Endothelial cell of umbilical vein (primary cell): ENCODE results near the gene TFAP2B. TPM values are rescaled to one million over a fixed set of nuclear protein-coding genes. Genes with fewer than 3 reads are reported as not detected.

Experiments
- BruUV-seq: library from RNA; stranded (reverse); fragments of 400-500 nt; replicated peaks from 2 replicates; lab custom pipeline; 2021; lab: Mats Ljungman, UMichigan
- CTCF ChIA-PET: fragments of 300-600, 350-600 bp; sonication (Branson Sonifier 250); formaldehyde crosslinking; loops from one replicate; lab custom pipeline; 2021; ENCODE audit warnings: antibody characterized with exemption, inconsistent platforms; lab: Charles Lee
- POLR2A ChIA-PET: fragments of 300-600, 350-600 bp; sonication (Branson Sonifier 250); formaldehyde crosslinking; loops from one replicate; lab custom pipeline; 2021; ENCODE audit warnings: antibody characterized with exemption, inconsistent platforms; lab: Charles Lee
- DNase-seq: peaks from one replicate; pipeline ENCODE4 v3.0.0-alpha.2; 2011; ENCODE audit warnings: low read depth, low spot score
- FAIRE-seq: peaks from 2 replicates; lab custom pipeline; 2011; peaks lifted over from hg19 to GRCh38; lab: Jason Lieb, UNC
- H2AFZ ChIP-seq: 2 replicates; pipeline ENCODE4 v1.6.0; 2012; ENCODE audit warnings: low read depth, low read length, control low read depth, inconsistent platforms
- H3K27ac ChIP-seq: 2 replicates; pipeline ENCODE4 v1.5.1; 2011; ENCODE audit warnings: low read depth, mild to moderate bottlenecking, control low read depth, low read length, moderate library complexity; ENCODE audit not compliant: insufficient read depth
- H3K27me3 ChIP-seq, 2 experiments: 2 replicates each; pipeline versions ENCODE4 v1.6.0 to v1.6.1; 2011; ENCODE audit warnings: low read length in 2 of 2, mixed read lengths in 1 of 2; ENCODE audit not compliant: control insufficient read depth in 2 of 2, insufficient read depth in 2 of 2
- H3K36me3 ChIP-seq, 2 experiments: 2 replicates in 1 of 2; 3 replicates in 1 of 2; pipeline ENCODE4 v1.5.1; 2011; ENCODE audit warnings: low read length in 2 of 2, mild to moderate bottlenecking in 1 of 2, moderate library complexity in 1 of 2; ENCODE audit not compliant: control insufficient read depth in 2 of 2, insufficient read depth in 2 of 2; ENCODE audit errors: extremely low read depth in 1 of 2
- H3K4me1 ChIP-seq: 3 replicates; pipeline ENCODE4 v1.5.1; 2011; ENCODE audit warnings: mild to moderate bottlenecking, low read length; ENCODE audit not compliant: control insufficient read depth, insufficient read depth; ENCODE audit errors: extremely low read depth
- H3K4me2 ChIP-seq: 2 replicates; pipeline ENCODE4 v1.6.1; 2011; ENCODE audit warnings: low read length, control low read depth, mixed read lengths; ENCODE audit not compliant: insufficient read depth
- H3K4me3 ChIP-seq, 3 experiments: fragments of 200-600 bp in 1 of 3; sonication (generic), shearing (Covaris generic) in 1 of 3; replicated peaks in 1 of 3; 2 replicates each; pipeline ENCODE4 v1.5.1; 2011 to 2016; ENCODE audit warnings: control low read depth in 3 of 3, low read length in 3 of 3, mild to moderate bottlenecking in 2 of 3, inconsistent platforms in 1 of 3, low read depth in 1 of 3, moderate library complexity in 1 of 3; ENCODE audit not compliant: insufficient read depth in 1 of 3
- H3K79me2 ChIP-seq: 2 replicates; pipeline ENCODE4 v1.6.0; 2012; ENCODE audit warnings: low read length, inconsistent platforms; ENCODE audit not compliant: control insufficient read depth, insufficient read depth
- H3K9ac ChIP-seq: replicated peaks from 2 replicates; pipeline ENCODE3; 2011; ENCODE audit warnings: low read length, control low read depth; ENCODE audit not compliant: insufficient read depth; ENCODE audit errors: extremely low read depth
- H3K9me1 ChIP-seq: replicated peaks from 3 replicates; pipeline ENCODE4 v1.6.0; 2011; ENCODE audit warnings: mild to moderate bottlenecking, low read length; ENCODE audit not compliant: control insufficient read depth, insufficient read depth; ENCODE audit errors: extremely low read depth
- H3K9me3 ChIP-seq: replicated peaks from 2 replicates; pipeline ENCODE4 v1.5.1; 2012; ENCODE audit warnings: low read length, inconsistent platforms; ENCODE audit not compliant: control insufficient read depth, insufficient read depth
- H4K20me1 ChIP-seq: replicated peaks from 2 replicates; pipeline ENCODE3; 2011; ENCODE audit warnings: mild to moderate bottlenecking, low read length; ENCODE audit not compliant: control insufficient read depth, insufficient read depth; ENCODE audit errors: extremely low read depth
- CTCF ChIP-seq, 2 donors: IDR thresholded peaks; 1 replicate in 1 of 2; 2 replicates in 1 of 2; pipeline ENCODE4 v1.5.1; 2011; ENCODE audit warnings: low read length in 2 of 2, mild to moderate bottlenecking in 2 of 2, moderate library complexity in 2 of 2, control low read depth in 1 of 2, inconsistent platforms in 1 of 2, low read depth in 1 of 2; ENCODE audit not compliant: insufficient read depth in 1 of 2; ENCODE audit errors: extremely low read depth in 1 of 2
- EZH2 ChIP-seq: IDR thresholded peaks from 2 replicates; pipeline ENCODE4 v1.6.1; 2012; ENCODE audit warnings: borderline replicate concordance, low read depth, mild to moderate bottlenecking, moderate library complexity, low read length, inconsistent platforms; ENCODE audit not compliant: severe bottlenecking
- FOS ChIP-seq: IDR thresholded peaks from 2 replicates; pipeline ENCODE4 v1.6.1; 2011; ENCODE audit warnings: mild to moderate bottlenecking, low read length, moderate library complexity, borderline replicate concordance; ENCODE audit not compliant: insufficient read depth
- GATA2 ChIP-seq: IDR thresholded peaks from 2 replicates; pipeline ENCODE4 v1.7.0; 2011; ENCODE audit warnings: low read depth, mild to moderate bottlenecking, moderate library complexity, mixed read lengths, low read length; ENCODE audit not compliant: insufficient read length, insufficient read depth
- JUN ChIP-seq: IDR thresholded peaks from 2 replicates; pipeline ENCODE4 v1.6.1; 2011; ENCODE audit warnings: borderline replicate concordance, low read depth; ENCODE audit not compliant: insufficient read length, insufficient read depth
- MAX ChIP-seq: IDR thresholded peaks from 2 replicates; pipeline ENCODE4 v1.6.1; 2011; ENCODE audit not compliant: insufficient read depth, insufficient read length
- MYC ChIP-seq: IDR thresholded peaks from one replicate; pipeline ENCODE4 v1.6.1; 2011; ENCODE audit warnings: mild to moderate bottlenecking, low read depth, low read length
- POLR2A ChIP-seq: IDR thresholded peaks from 2 replicates; pipeline ENCODE4 v1.6.1; 2012; ENCODE audit warnings: low read depth, mild to moderate bottlenecking, control low read depth, low read length
- dilution Hi-C: fragments of 300-500 bp; cut with MboI; formaldehyde crosslinking; loops from one replicate; pipeline ENCODE4 v1.15.0; 2019; ENCODE audit warnings: low sequenced_read_pairs; ENCODE audit not compliant: extremely low pct_ligation_motif_present
- intact Hi-C: fragments of 100-400 bp; cut with micrococcal nuclease; formaldehyde crosslinking; loops from one replicate; pipeline ENCODE4 v1.10.0; 2022
- polyA plus RNA-seq, 4 experiments: library from polyadenylated mRNA; depleted of rRNA in 3 of 4; stranded (reverse) in 3 of 4; unstranded in 1 of 4; fragments of >200 nt; gene quantifications; 2 replicates each; pipeline versions ENCODE4 v1.2.1 to v1.2.3, GENCODE V29; 2011 to 2012; ENCODE audit warnings: missing spikeins in 1 of 4
- total RNA-seq: library from RNA; stranded (reverse); gene quantifications from 2 replicates; pipeline ENCODE4 v1.2.3, GENCODE V29; 2021

Gene TFAP2B
- total and polyA plus RNA-seq, 2 donors (not counting 3 experiments of a cell fraction or from before 2014, with no cell fraction given) = not detected

DNA sequence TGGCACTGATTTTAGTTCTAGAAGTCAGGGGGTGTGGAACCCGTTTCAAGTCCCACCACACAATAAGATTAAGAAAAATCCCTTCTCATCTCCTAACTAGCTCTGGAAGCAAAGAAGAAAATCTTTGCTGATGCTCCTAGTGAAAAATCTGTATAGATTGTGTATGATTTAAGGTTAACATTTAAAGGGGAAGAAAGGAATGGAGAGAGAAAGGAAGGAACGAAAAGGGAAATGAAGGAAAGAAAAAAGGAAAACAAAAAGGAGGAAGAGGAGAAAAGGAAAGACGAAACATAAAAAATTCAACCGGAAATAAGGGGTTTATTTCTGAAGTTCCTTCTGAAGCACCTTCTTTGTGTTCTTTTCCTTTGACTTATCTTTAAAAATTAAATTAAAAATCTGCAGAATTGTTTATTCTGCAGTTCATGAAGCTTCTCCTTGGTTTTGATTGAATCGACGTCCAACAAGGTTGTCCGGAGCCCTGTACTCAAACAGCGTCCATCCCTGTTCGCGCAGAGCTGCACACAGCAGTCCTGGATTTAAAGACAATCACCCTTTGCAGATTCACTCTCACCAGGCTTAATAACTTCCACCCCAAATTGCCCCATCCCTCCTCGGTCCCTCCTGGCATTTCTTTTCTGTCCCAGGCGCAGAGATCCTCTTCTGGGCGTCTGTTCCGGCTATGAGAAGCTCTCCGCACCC is 1.6 kb upstream of the TFAP2B start:
- Histone ChIP-seq H2AFZ (no peak overlapping the region), H3K4me3 (no peak overlapping the region), H3K9ac (no peak overlapping the region), H3K4me1 (no peaks in the 10 kb centered on the region), H3K4me2 (no peak overlapping the region), H3K9me1 (no peaks in the 10 kb centered on the region), H4K20me1 (no peaks in the 10 kb centered on the region), H3K27me3 (peaks cover 43 to 58% of the 10 kb centered on the region in 2 experiments), H3K36me3 (no peaks in the 10 kb centered on the region), H3K27ac (no peak overlapping the region), H3K9me3 (no peaks in the 10 kb centered on the region), H3K79me2 (no peaks in the 10 kb centered on the region)
- no peak for FAIRE-seq
- no peak for DNase-seq
- CTCF ChIA-PET = interaction anchor here (1.5 to 4.2 kb wide), 4 partner anchors 1143 to 1233 kb away, joined by 4 to 34 read pairs (median 24); no protein-coding TSS in a partner anchor
- no TSS peak for BruUV-seq
- dilution Hi-C loops (no loop called here), intact Hi-C loops (loop anchor here (1.0 to 10.0 kb wide), 2 partner anchors 1038 to 1142 kb away; no protein-coding TSS in a partner anchor)
- POLR2A ChIA-PET = no interaction called here
- no peak for TF ChIP-seq GATA2
- peak; percentile 46 for TF ChIP-seq EZH2
- no peak for TF ChIP-seq JUN
- TF ChIP-seq POLR2A = no peak
- no peak for TF ChIP-seq MAX
- no peak for TF ChIP-seq MYC
- TF ChIP-seq CTCF (IDR thresholded peaks at IDR 0.05; ENCODE audit: extremely low read depth in 1 of 2, insufficient read depth in 1 of 2, low read depth in 1 of 2, low read length in 2 of 2) = no peak
- TF ChIP-seq FOS = no peak
